Heart left ventricle (tissue), 13 donors: Measurements from ENCODE around the gene PLXNA3.

Experiments
- CTCF ChIP-seq, 12 donors: fragments of 200-600 bp; sonication (generic) in 4 of 12; IDR thresholded peaks; one replicate each; pipeline versions ENCODE4 v1.5.0 to v1.8.0; 2018 to 2022; ENCODE audit warnings: antibody characterized with exemption in 12 of 12, mild to moderate bottlenecking in 5 of 12
- POLR2A ChIP-seq, 2 donors: fragments of 450-650 bp; IDR thresholded peaks; one replicate each; pipeline ENCODE4 v1.6.1; 2017; ENCODE audit warnings: antibody characterized with exemption in 2 of 2, mild to moderate bottlenecking in 2 of 2, moderate library complexity in 2 of 2
- donor health status: ischemic (EF 13 %, LVEDD 7.1; RV severe dilation, severe dysfunction).
- donor health status: DM: no; HTN: yes; CAD: no.
- donor health status: DM: no; HTN: no; CAD: no.
- donor health status: ischemic (EF 25% LVEDD 6.9; RV normal size, moderate dysfunction).
- donor health status: ischemic (EF 25% LVEDD 5.7; RV mildly dilated, moderate dysfunction).
- donor health status: ischemic (EF 35%, LVEDD 5.7; RV mildly dilated, moderate dysfunction).
- donor health status: nonischemic (EF 11% LVEDD 7.7; RV severe dilation, severe dysfunction).
- donor health status: DM: yes; HTN: yes; CAD: no.
- donor health status: PGD.
- donor health status: ischemic (EF 29% LVEDD 5.4; RV normal size, mild dysfunction).
- donor health status: nonischemic (EF 23%, LVEDD 6.1; RV moderate dilation, normal function).

GRCh38 chrX:154429711-154430110 lies 28.4 kb upstream of the PLXNA3 start:
- no peak for TF ChIP-seq CTCF (IDR thresholded peaks at IDR 0.05)
- no peak for TF ChIP-seq POLR2A (IDR thresholded peaks at IDR 0.05)
